PC-3 (cell line): ENCODE measurements around the gene KRT86. TPM values are rescaled to one million over a fixed set of nuclear protein-coding genes. Genes with fewer than 3 reads are reported as not detected.
A peak's percentile ranks its signal among the peaks of the same experiment; 100 is the strongest.
"Not testable (repeated sequence)": the region's sequence is repeated elsewhere in the genome, so short reads cannot be mapped to it uniquely, and the experiment has no call there.

Source experiments
- ATAC-seq: fragments of 200-7000 bp; cut with Tn5 transposase; 2 replicates; pipeline ENCODE4 v1.9.1; 2020; ENCODE audit warnings: mild to moderate bottlenecking, moderate library complexity
- BruUV-seq: library from RNA; stranded (reverse); fragments of 400-500 nt; replicated peaks from 2 replicates; lab custom pipeline; 2021; lab: Mats Ljungman, UMichigan
- CTCF ChIA-PET: fragments of 300-600 bp; sonication (Branson Sonifier 250); formaldehyde crosslinking; loops from one replicate; lab custom pipeline; 2022; ENCODE audit warnings: antibody characterized with exemption; lab: Charles Lee
- POLR2A ChIA-PET: fragments of 300-600 bp; sonication (Branson Sonifier 250); formaldehyde crosslinking; loops from one replicate; lab custom pipeline; 2022; ENCODE audit warnings: antibody characterized with exemption; ENCODE audit not compliant: unreplicated experiment; lab: Charles Lee
- DNase-seq: peaks from one replicate; pipeline ENCODE4 v3.0.0-alpha.2; 2015
- H2AFZ ChIP-seq: fragments of 300-600 bp; sonication (generic); 2 replicates; pipeline ENCODE4 v1.6.0; 2016; ENCODE audit warnings: antibody characterized with exemption, low read length
- H3F3A ChIP-seq: fragments of 300-600 bp; sonication (generic); one replicate; pipeline ENCODE4 v1.6.0; 2017; ENCODE audit warnings: antibody characterized with exemption, low read length, control low read depth, mild to moderate bottlenecking; ENCODE audit not compliant: unreplicated experiment
- H3K27ac ChIP-seq: fragments of 300-600 bp; sonication (generic); 2 replicates; pipeline ENCODE4 v1.5.1; 2016; ENCODE audit warnings: mild to moderate bottlenecking, low read length
- H3K27me3 ChIP-seq: fragments of 300-600 bp; sonication (generic); 2 replicates; pipeline ENCODE4 v1.6.1; 2016; ENCODE audit warnings: low read length, mixed read lengths
- H3K36me3 ChIP-seq: fragments of 300-600 bp; sonication (generic); 2 replicates; pipeline ENCODE4 v1.6.1; 2016; ENCODE audit warnings: low read depth, mixed run types, low read length, mixed read lengths
- H3K4me1 ChIP-seq: fragments of 300-600 bp; sonication (generic); 2 replicates; pipeline ENCODE4 v1.5.1; 2016; ENCODE audit warnings: low read length; ENCODE audit not compliant: insufficient read depth
- H3K4me2 ChIP-seq: fragments of 300-600 bp; sonication (generic); 2 replicates; pipeline ENCODE4 v1.6.0; 2016; ENCODE audit warnings: low read length
- H3K4me3 ChIP-seq: fragments of 300-600 bp; sonication (generic); 2 replicates; pipeline ENCODE4 v1.5.1; 2016; ENCODE audit warnings: mild to moderate bottlenecking, low read length, mixed read lengths
- H3K79me2 ChIP-seq: fragments of 300-600 bp; sonication (generic); 2 replicates; pipeline ENCODE4 v1.6.1; 2017; ENCODE audit warnings: low read length, mixed read lengths
- H3K9ac ChIP-seq: fragments of 300-600 bp; sonication (generic); 2 replicates; pipeline ENCODE4 v1.6.0; 2016; ENCODE audit warnings: mild to moderate bottlenecking, low read length
- H3K9me2 ChIP-seq: fragments of 300-600 bp; sonication (generic); replicated peaks from 2 replicates; pipeline ENCODE4 v1.6.1; 2016; ENCODE audit warnings: mixed run types, low read length, mixed read lengths
- H3K9me3 ChIP-seq: fragments of 300-600 bp; sonication (generic); 2 replicates; pipeline ENCODE4 v1.6.1; 2016; ENCODE audit warnings: low read length, mixed read lengths
- H4K20me1 ChIP-seq: fragments of 300-600 bp; sonication (generic); 2 replicates; pipeline ENCODE4 v1.6.1; 2016; ENCODE audit warnings: low read length, mixed read lengths
- CTCF ChIP-seq: fragments of 300-600 bp; sonication (generic); conservative IDR thresholded peaks from 2 replicates; pipeline ENCODE4 v1.5.1; 2017; ENCODE audit warnings: antibody characterized with exemption, low read depth, mild to moderate bottlenecking, low read length
- EZH2 ChIP-seq: fragments of 300-600 bp; sonication (generic); IDR thresholded peaks from one replicate; pipeline ENCODE4 v1.6.1; 2017; ENCODE audit warnings: antibody characterized with exemption, mild to moderate bottlenecking, low read length; ENCODE audit not compliant: unreplicated experiment
- EZH2phosphoT487 ChIP-seq: fragments of 300-600 bp; sonication (generic); IDR thresholded peaks from 2 replicates; pipeline ENCODE4 v1.6.1; 2018; ENCODE audit warnings: mild to moderate bottlenecking, antibody characterized with exemption, low read length, borderline replicate concordance
- intact Hi-C: fragments of 100-400 bp; cut with micrococcal nuclease; formaldehyde crosslinking; loops from 2 replicates; pipeline ENCODE4 v1.9.0; 2023
- total RNA-seq: library from RNA; depleted of rRNA; stranded (reverse); fragments of >200 nt; gene quantifications from 2 replicates; pipeline ENCODE4 v1.2.3, GENCODE V29; 2014

KRT86 gene
- total RNA-seq, 1 experiment from 2014 or later = 1.2 TPM

DNA sequence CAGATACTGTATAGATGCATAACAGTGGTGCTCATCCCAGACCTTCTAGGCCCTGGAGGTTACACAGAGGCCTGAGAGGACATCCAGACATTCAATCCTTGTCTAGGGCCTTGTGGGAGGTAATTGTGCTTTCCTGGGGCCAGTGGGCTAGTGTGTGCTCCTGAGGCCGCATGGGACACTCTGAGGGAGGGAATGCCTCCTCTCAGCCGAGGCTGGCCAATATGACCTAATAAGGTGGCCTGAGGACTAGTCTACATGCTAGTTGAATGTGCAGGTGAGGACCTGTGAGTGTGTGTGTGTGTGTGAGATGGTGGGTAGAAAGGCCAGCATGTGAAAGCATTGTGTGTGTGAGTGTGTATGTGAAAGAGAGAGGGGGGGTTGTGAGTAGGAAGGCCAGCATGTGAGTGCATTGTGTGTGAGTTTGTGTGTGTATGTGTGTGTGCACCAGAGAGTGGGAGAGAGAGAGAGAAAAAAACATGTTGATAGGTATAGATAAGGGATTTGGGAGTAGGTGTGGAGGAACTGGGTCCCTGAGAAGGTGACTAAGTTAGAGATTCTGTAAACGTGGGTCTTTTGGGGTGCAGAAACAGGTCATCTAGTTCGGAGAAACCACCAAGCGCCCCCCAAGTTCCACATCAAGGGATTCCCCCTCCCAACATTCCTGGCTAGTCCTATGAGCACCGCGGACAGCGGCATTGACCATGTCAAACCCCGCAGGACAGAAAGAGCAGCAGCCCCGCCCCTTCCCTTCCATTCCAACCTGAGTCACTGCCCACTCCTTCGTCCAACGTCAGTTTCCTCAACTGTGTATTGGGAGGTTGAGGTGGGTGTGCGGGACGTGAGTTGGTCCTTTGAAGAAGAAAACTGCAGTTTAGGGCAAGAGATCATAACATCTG lies 26.6 kb downstream of the KRT86 start:
- Histone ChIP-seq H3F3A (no peaks in the 10 kb centered on the region), H3K4me3 (no peak overlapping the region), H3K4me1 (no peaks in the 10 kb centered on the region; the same call in 1 of the 2 replicates), H3K9me3 (no peaks in the 10 kb centered on the region), H2AFZ (no peak overlapping the region), H3K27ac (no peak overlapping the region), H4K20me1 (no peaks in the 10 kb centered on the region), H3K9me2 (no peaks in the 10 kb centered on the region), H3K36me3 (no peaks in the 10 kb centered on the region), H3K79me2 (no peaks in the 10 kb centered on the region), H3K4me2 (no peak overlapping the region), H3K27me3 (no peaks in the 10 kb centered on the region), H3K9ac (no peak overlapping the region)
- DNase-seq = no peak
- no peak for ATAC-seq
- BruUV-seq = no TSS peak
- ChIA-PET POLR2A (no interaction called here), CTCF (no interaction called here)
- intact Hi-C loops = no loop called here
- TF ChIP-seq EZH2 (no peak), EZH2phosphoT487 (no peak), CTCF (no peak)

DNA sequence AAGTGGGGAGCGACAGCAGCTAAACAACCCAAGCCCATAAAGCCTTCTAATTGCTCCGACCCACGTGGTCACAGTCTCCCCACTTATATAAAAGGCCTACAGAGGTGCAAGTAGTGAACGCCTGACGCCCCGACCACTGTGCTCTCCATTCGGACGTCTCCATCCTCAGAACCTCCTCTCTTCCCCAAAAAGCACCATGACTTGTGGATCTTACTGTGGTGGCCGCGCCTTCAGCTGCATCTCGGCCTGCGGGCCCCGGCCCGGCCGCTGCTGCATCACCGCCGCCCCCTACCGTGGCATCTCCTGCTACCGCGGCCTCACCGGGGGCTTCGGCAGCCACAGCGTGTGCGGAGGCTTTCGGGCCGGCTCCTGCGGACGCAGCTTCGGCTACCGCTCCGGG lies 27.3 kb downstream of the KRT86 start:
- POLR2A ChIA-PET, H3K4me2 ChIP-seq, H3F3A ChIP-seq, BruUV-seq, H3K9me2 ChIP-seq, H3K4me1 ChIP-seq, H3K79me2 ChIP-seq, CTCF ChIA-PET, H3K9ac ChIP-seq, H3K27me3 ChIP-seq, H3K9me3 ChIP-seq, intact Hi-C loops, ATAC-seq, DNase-seq, H3K27ac ChIP-seq, H4K20me1 ChIP-seq, H3K36me3 ChIP-seq, H3K4me3 ChIP-seq, H2AFZ ChIP-seq: not testable (repeated sequence)

- H3K4me3 ChIP-seq, H3K27ac ChIP-seq, H3K9me3 ChIP-seq, H3K79me2 ChIP-seq, H3F3A ChIP-seq, H3K27me3 ChIP-seq, BruUV-seq, H4K20me1 ChIP-seq, H3K36me3 ChIP-seq, H3K4me2 ChIP-seq, H2AFZ ChIP-seq, CTCF ChIA-PET, intact Hi-C loops, H3K9me2 ChIP-seq, H3K4me1 ChIP-seq, POLR2A ChIA-PET, DNase-seq, H3K9ac ChIP-seq: not testable (repeated sequence)
- ATAC-seq = peak; percentile 32; the same call in 1 of the 2 replicates
These were observed 27.9 kb downstream of the KRT86 start for GRCh38 chr12:52302242-52302914.

DNA sequence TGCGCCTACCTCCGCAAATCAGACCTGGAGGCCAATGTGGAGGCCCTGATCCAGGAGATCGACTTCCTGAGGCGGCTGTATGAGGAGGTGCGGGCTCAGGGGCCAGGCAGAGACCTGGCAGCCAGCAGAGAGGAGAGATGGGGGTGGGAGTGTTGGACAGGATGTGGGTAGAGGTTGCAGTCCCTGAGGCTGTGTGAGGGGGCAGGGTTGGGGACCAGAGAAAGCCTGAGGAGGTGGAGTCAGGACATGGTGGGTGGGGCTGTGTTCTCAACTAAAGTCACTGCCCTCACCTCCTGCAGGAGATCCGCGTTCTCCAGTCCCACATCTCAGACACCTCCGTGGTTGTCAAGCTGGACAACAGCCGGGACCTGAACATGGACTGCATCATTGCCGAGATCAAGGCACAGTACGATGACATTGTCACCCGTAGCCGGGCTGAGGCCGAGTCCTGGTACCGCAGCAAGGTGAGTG lies 30.5 kb downstream of the KRT86 start:
- intact Hi-C loops, H3K4me2 ChIP-seq, H3K79me2 ChIP-seq, H3K27me3 ChIP-seq, H3K9ac ChIP-seq, H3F3A ChIP-seq, H4K20me1 ChIP-seq, H3K27ac ChIP-seq, H3K9me2 ChIP-seq, H3K9me3 ChIP-seq, H2AFZ ChIP-seq, CTCF ChIA-PET, POLR2A ChIA-PET, H3K4me3 ChIP-seq, H3K36me3 ChIP-seq, BruUV-seq: not testable (repeated sequence)
- H3K4me1 ChIP-seq = peaks cover 11% of the 10 kb centered on the region
- ATAC-seq (peak; percentile 78), DNase-seq (peak; percentile 70)
